Measurements from ENCODE around the gene SNX32. TPM values are rescaled to one million over a fixed set of nuclear protein-coding genes. Genes with fewer than 3 reads are reported as not detected.
A peak's percentile ranks its signal among the peaks of the same experiment; 100 is the strongest.

The SNX32 gene
- total RNA-seq, 1 donor from 2014 or later, result 1.4 TPM

GRCh38 chr11:65866509-65867283 lies 32.9 kb downstream of the SNX32 start:
- DNase-seq (ENCODE audit: low spot score), result no peak

GRCh38 chr11:65867284-65868071 lies 33.7 kb downstream of the SNX32 start:
- DNase-seq (ENCODE audit: low spot score), result no peak

GRCh38 chr11:65868076-65868667 lies 34.4 kb downstream of the SNX32 start:
- DNase-seq (ENCODE audit: low spot score), result no peak

GRCh38 chr11:65868907-65869306 lies 35.1 kb downstream of the SNX32 start:
- DNase-seq (ENCODE audit: low spot score), result no peak

- no peak for DNase-seq (ENCODE audit: low spot score)
Observed at GRCh38 chr11:65869643-65870306, 36.0 kb downstream of the SNX32 start.

DNA sequence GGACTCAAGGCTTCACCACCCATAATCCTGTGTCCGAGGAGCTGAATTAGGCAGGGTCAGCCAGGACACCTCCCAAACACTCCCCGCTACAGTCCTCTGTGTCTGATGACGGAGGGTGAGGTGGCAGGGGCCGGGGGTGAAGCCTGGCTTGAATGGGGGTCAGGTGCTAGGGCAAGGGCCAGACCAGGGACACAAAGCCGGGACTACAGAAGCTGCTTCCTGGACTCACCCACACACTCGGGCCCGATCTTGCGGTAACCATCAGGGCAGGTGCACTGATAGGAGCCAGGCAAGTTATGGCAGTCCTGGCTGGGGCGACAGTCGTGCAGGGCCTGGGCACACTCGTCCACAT lies 36.5 kb downstream of the SNX32 start:
- DNase-seq (ENCODE audit: low spot score), result no peak

- no peak for DNase-seq (ENCODE audit: low spot score)
Observed at GRCh38 chr11:65870706-65871681, 37.2 kb downstream of the SNX32 start.

- DNase-seq (ENCODE audit: low spot score), result no peak
Observed at GRCh38 chr11:65871811-65872548, 38.2 kb downstream of the SNX32 start.

GRCh38 chr11:65872586-65873317 lies 39.0 kb downstream of the SNX32 start, which contains the start of gene EFEMP2:
Gene EFEMP2 (minus strand): TSS chr11:65872800. CDS start chr11:65872354, 446 bp downstream.
- no peak for DNase-seq (ENCODE audit: low spot score)

DNA sequence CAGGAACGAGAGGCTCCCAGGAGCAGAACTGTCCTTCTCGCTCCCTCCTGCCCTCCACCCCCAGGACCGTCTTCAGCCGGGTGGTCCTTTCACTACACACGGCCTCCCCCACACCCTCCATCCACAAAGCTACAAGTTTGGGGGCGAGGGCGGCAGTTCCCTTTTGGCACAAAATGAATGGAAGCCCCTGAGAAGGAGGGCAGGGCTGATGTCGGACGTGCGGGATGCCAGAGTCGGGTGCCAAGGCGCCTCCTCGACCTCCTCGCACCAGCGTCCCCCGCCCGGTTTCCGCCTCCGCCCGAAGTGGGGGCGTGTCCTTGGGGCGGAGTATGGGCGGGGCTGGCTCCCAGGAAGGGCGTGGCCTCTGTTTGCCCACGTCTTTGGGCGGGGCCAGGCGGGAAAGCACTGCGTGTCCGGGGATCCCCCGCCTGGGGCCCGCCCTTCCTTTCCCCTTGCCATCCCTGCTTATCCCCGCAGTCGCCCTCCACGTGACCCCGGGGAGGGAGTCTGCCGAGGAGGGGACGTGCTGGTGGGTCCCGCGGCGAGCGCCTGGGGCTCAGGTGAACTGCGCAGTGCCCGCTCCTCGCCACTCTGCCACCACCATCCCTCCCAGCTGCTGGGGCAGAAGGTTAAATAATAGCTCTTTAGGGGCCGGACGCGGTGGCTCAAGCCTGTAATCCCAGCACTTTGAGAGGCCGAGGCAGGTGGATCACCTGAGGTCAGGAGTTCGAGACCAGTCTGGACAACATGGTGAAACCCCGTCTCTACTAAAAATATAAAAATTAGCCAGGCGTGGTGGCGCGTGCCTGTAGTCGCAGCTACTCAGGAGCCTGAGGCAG lies 39.8 kb downstream of the SNX32 start:
- peak; percentile 94 for DNase-seq (ENCODE audit: low spot score)

GRCh38 chr11:65879617-65880016 lies 45.9 kb downstream of the SNX32 start, which contains the start of gene CTSW:
Gene CTSW (plus strand): TSS chr11:65879837. CDS start chr11:65879855, 18 bp downstream.
- no peak for DNase-seq (ENCODE audit: low spot score)

- no peak for DNase-seq (ENCODE audit: low spot score)
Observed at GRCh38 chr11:65880027-65880426, 46.3 kb downstream of the SNX32 start.

DNA sequence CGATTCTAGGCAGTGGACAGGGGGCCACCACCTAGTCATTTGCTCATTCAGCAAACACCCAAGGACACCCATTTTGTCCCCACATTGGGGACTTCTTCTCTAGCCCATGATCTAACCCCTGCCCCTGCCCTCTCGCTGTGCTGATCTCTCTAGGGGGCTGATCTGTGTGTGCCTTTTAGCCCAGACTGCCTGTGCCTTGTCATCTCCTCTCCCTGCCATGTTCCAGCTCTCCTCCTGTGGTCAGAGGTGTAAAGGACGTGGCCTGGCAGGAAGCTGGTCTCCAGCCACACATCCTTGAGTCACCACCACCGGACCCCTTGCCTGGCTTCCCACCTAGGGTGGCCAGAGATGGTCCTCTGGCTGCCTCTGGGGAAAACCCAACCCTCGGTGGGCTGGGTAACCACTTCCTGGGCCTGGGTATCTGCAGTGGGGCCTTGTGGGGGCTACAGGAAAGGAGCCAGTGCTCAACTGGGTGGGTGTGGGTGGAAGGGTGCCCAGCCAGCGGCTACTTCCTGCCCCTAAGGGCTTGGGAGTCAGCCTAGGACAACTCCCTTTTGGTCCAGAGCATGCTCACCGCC lies 47.2 kb downstream of the SNX32 start:
- DNase-seq (ENCODE audit: low spot score), result no peak

DNA sequence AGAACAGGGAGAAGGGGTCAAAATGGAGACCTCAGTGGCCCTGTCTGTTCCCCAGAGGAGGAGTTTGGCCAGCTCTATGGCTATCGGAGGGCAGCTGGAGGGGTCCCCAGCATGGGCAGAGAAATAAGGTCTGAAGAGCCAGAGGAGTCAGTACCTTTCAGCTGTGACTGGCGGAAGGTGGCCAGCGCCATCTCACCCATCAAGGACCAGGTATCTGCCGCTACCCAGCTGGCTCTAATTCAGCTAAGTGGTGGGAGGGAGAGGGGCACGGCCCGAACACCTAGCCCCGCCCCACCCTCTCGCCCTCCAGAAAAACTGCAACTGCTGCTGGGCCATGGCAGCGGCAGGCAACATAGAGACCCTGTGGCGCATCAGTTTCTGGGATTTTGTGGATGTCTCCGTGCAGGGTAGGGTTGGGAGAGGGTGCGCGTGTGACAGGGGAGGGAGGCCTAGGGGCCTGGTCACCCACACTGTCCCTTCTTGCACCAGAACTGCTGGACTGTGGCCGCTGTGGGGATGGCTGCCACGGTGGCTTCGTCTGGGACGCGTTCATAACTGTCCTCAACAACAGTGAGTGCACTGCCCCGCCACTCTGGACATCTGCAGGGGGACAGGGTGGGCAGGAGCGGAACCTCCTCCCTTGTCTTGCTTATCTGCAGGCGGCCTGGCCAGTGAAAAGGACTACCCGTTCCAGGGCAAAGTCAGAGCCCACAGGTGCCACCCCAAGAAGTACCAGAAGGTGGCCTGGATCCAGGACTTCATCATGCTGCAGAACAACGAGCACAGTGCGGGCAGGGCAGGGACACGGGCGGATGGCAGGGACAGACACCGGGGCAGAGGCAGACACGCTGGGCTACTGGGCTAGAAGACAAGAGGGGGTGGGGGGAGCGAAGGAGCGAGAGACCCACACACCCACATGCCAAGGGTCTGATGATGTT lies 48.6 kb downstream of the SNX32 start:
- DNase-seq (ENCODE audit: low spot score), result no peak

GRCh38 chr11:65883058-65883761 lies 49.4 kb downstream of the SNX32 start:
- DNase-seq (ENCODE audit: low spot score), result no peak

All from mucosa of gallbladder (tissue), 1 donor.